Activated naive CD4-positive, alpha-beta T cell treated with anti-CD3 and anti-CD28 coated beads, Interleukin-2, amount 10 ng/mL, durations not matched to agents 7 days and 5 days (primary cell): ENCODE measurements around the gene MUC5B.
"Not testable (repeated sequence)": the region's sequence is repeated elsewhere in the genome, so short reads cannot be mapped to it uniquely, and the experiment has no call there.

ENCODE experiments used
- CTCF ChIA-PET: fragments of 350-600 bp; sonication (Branson Sonifier 250); formaldehyde crosslinking; loops from one replicate; lab custom pipeline; 2021; ENCODE audit warnings: antibody characterized with exemption; lab: Charles Lee
- DNase-seq: peaks from one replicate; pipeline ENCODE4 v3.0.0-alpha.2; 2020
- H3K27ac Mint-ChIP-seq: one replicate; pipeline ENCODE4 v1.8.0; 2021; ENCODE audit warnings: mild to moderate bottlenecking, moderate library complexity, mixed read lengths
- H3K27me3 Mint-ChIP-seq: one replicate; pipeline ENCODE4 v1.8.0; 2021; ENCODE audit warnings: mild to moderate bottlenecking, mixed read lengths
- H3K36me3 Mint-ChIP-seq: one replicate; pipeline ENCODE4 v1.8.0; 2021; ENCODE audit warnings: mixed read lengths
- H3K4me1 Mint-ChIP-seq: one replicate; pipeline ENCODE4 v1.8.0; 2021; ENCODE audit warnings: mixed read lengths
- H3K4me3 Mint-ChIP-seq: one replicate; pipeline ENCODE4 v1.8.0; 2021; ENCODE audit warnings: mild to moderate bottlenecking, moderate library complexity, mixed read lengths
- H3K9me3 Mint-ChIP-seq: one replicate; pipeline ENCODE4 v1.8.0; 2021; ENCODE audit warnings: mixed read lengths

The MUC5B gene

GRCh38 chr11:1246301-1246700 is 23.4 kb downstream of the MUC5B start:
- DNase-seq, H3K4me1 Mint-ChIP-seq, H3K4me3 Mint-ChIP-seq, CTCF ChIA-PET, H3K36me3 Mint-ChIP-seq, H3K27me3 Mint-ChIP-seq, H3K27ac Mint-ChIP-seq: not testable (repeated sequence)
- peaks cover 36% of the 10 kb centered on the region for H3K9me3 Mint-ChIP-seq

DNA sequence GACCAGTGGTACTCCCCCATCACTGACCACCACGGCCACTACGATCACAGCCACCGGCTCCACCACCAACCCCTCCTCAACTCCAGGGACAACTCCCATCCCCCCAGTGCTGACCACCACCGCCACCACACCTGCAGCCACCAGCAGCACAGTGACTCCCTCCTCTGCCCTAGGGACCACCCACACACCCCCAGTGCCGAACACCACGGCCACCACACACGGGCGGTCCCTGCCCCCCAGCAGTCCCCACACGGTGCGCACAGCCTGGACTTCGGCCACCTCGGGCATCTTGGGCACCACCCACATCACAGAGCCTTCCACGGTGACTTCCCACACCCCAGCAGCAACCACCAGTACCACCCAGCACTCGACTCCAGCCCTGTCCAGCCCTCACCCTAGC is 24.2 kb downstream of the MUC5B start:
- CTCF ChIA-PET, DNase-seq, H3K27ac Mint-ChIP-seq, H3K36me3 Mint-ChIP-seq, H3K4me1 Mint-ChIP-seq, H3K27me3 Mint-ChIP-seq, H3K4me3 Mint-ChIP-seq: not testable (repeated sequence)
- H3K9me3 Mint-ChIP-seq = peaks cover 39% of the 10 kb centered on the region

GRCh38 chr11:1248951-1249350 is 26.1 kb downstream of the MUC5B start:
- H3K4me3 Mint-ChIP-seq = not testable (repeated sequence)

DNA sequence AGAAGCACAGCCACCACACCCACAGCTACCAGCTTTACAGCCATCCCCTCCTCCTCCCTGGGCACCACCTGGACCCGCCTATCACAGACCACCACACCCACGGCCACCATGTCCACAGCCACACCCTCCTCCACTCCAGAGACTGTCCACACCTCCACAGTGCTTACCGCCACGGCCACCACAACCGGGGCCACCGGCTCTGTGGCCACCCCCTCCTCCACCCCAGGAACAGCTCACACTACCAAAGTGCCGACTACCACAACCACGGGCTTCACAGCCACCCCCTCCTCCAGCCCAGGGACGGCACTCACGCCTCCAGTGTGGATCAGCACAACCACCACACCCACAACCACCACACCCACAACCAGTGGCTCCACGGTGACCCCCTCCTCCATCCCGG is 27.5 kb downstream of the MUC5B start:
- H3K9me3 Mint-ChIP-seq = peaks cover 31% of the 10 kb centered on the region
- H3K4me3 Mint-ChIP-seq, H3K4me1 Mint-ChIP-seq, H3K27ac Mint-ChIP-seq, DNase-seq, H3K36me3 Mint-ChIP-seq, CTCF ChIA-PET, H3K27me3 Mint-ChIP-seq: not testable (repeated sequence)

More at GRCh38 chr11:1248951-1249350, 26.1 kb downstream of the MUC5B start:
- H3K36me3 Mint-ChIP-seq, CTCF ChIA-PET, H3K27me3 Mint-ChIP-seq, DNase-seq, H3K27ac Mint-ChIP-seq, H3K4me1 Mint-ChIP-seq: not testable (repeated sequence)
- peaks cover 34% of the 10 kb centered on the region for H3K9me3 Mint-ChIP-seq

GRCh38 chr11:1251236-1251770 is 28.4 kb downstream of the MUC5B start:
- H3K27me3 Mint-ChIP-seq = no peaks in the 10 kb centered on the region
- H3K4me1 Mint-ChIP-seq = no peaks in the 10 kb centered on the region
- H3K4me3 Mint-ChIP-seq = no peak overlapping the region
- DNase-seq = no peak
- CTCF ChIA-PET = no interaction called here
- H3K36me3 Mint-ChIP-seq = peaks cover 7% of the 10 kb centered on the region
- H3K9me3 Mint-ChIP-seq = peaks cover 25% of the 10 kb centered on the region
- H3K27ac Mint-ChIP-seq = no peak overlapping the region

- Mint-ChIP-seq H3K27me3 (no peaks in the 10 kb centered on the region), H3K27ac (no peak overlapping the region), H3K36me3 (peaks cover 7% of the 10 kb centered on the region), H3K4me3 (no peak overlapping the region), H3K4me1 (no peaks in the 10 kb centered on the region), H3K9me3 (peaks cover 19% of the 10 kb centered on the region)
- DNase-seq = no peak
- CTCF ChIA-PET = interaction anchor here (0.6 kb wide), 1 partner anchor 592 kb away, joined by 3 read pairs; no protein-coding TSS in a partner anchor
Measured at GRCh38 chr11:1252371-1253102, 29.7 kb downstream of the MUC5B start.

DNA sequence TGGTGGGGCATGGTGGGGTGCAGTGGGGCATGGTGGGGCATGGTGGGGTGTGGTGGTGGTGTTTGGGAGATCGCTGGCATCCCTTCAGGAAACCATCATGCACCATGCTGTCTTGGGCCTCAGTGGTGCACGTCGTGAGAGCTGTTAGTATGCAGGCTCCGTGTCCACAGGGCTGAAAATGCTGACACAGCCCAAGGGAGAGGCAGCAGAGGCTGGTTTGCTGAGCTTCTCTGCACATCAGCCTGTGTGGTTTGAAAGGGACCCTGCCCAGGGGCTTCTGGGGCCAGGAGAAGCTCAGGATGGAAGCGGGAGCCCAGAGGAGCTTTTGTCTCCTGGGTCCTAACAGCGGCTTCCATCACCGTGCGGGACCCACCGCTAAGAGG is 30.2 kb downstream of the MUC5B start:
- CTCF ChIA-PET = interaction anchor here (0.6 kb wide), 1 partner anchor 592 kb away, joined by 3 read pairs; no protein-coding TSS in a partner anchor
- H3K4me1 Mint-ChIP-seq = no peaks in the 10 kb centered on the region
- peaks cover 19% of the 10 kb centered on the region for H3K9me3 Mint-ChIP-seq
- H3K27me3 Mint-ChIP-seq = no peaks in the 10 kb centered on the region
- no peak overlapping the region for H3K4me3 Mint-ChIP-seq
- DNase-seq = no peak
- H3K27ac Mint-ChIP-seq = no peak overlapping the region
- peaks cover 7% of the 10 kb centered on the region for H3K36me3 Mint-ChIP-seq

DNA sequence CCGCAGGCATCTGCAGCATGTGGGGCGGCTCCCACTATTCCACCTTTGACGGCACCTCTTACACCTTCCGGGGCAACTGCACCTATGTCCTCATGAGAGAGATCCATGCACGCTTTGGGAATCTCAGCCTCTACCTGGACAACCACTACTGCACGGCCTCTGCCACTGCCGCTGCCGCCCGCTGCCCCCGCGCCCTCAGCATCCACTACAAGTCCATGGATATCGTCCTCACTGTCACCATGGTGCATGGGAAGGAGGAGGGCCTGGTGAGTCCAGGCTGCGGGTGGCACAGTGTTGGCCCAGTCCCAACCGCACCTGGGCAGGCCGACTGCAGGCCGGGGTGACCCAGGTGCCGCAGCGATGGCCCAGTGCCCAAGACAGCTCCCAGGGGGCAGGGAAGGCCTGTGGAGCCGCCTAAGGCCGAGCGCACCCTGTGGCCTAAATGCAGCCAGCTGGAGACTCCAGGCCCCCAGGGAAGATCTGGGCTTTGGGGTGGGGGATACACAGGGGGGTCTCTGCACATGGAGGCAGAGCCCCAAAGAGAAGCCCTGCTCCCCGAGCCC is 31.3 kb downstream of the MUC5B start:
- peaks cover 16% of the 10 kb centered on the region for H3K9me3 Mint-ChIP-seq
- no peaks in the 10 kb centered on the region for H3K27me3 Mint-ChIP-seq
- no peaks in the 10 kb centered on the region for H3K4me1 Mint-ChIP-seq
- no peak overlapping the region for H3K27ac Mint-ChIP-seq
- CTCF ChIA-PET = no interaction called here
- no peak for DNase-seq
- no peak overlapping the region for H3K4me3 Mint-ChIP-seq
- H3K36me3 Mint-ChIP-seq = peaks cover 7% of the 10 kb centered on the region

- peaks cover 7% of the 10 kb centered on the region for H3K36me3 Mint-ChIP-seq
- no peak overlapping the region for H3K4me3 Mint-ChIP-seq
- CTCF ChIA-PET = no interaction called here
- DNase-seq = no peak
- no peak overlapping the region for H3K27ac Mint-ChIP-seq
- no peaks in the 10 kb centered on the region for H3K27me3 Mint-ChIP-seq
- H3K9me3 Mint-ChIP-seq = peaks cover 16% of the 10 kb centered on the region
- H3K4me1 Mint-ChIP-seq = no peaks in the 10 kb centered on the region
Measured at GRCh38 chr11:1254733-1255132, 31.9 kb downstream of the MUC5B start.

DNA sequence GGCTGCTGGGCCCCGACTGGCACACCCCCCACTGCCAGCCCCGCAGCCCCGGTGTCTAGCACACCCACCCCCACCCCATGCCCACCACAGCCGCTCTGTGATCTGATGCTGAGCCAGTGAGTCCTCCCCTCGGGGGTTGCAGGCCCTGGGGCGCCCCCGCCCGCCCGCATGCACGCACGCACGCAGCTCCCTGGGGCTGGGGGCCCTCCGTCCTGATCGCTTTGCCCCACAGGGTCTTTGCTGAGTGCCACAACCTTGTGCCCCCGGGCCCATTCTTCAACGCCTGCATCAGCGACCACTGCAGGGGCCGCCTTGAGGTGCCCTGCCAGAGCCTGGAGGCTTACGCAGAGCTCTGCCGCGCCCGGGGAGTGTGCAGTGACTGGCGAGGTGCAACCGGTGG is 32.3 kb downstream of the MUC5B start:
- H3K27ac Mint-ChIP-seq = no peak overlapping the region
- peaks cover 16% of the 10 kb centered on the region for H3K9me3 Mint-ChIP-seq
- no peak overlapping the region for H3K4me3 Mint-ChIP-seq
- H3K4me1 Mint-ChIP-seq = no peaks in the 10 kb centered on the region
- no peak for DNase-seq
- peaks cover 7% of the 10 kb centered on the region for H3K36me3 Mint-ChIP-seq
- H3K27me3 Mint-ChIP-seq = no peaks in the 10 kb centered on the region
- CTCF ChIA-PET = no interaction called here

- peaks cover 2% of the 10 kb centered on the region for H3K36me3 Mint-ChIP-seq
- no peak overlapping the region for H3K4me3 Mint-ChIP-seq
- H3K27ac Mint-ChIP-seq = no peak overlapping the region
- DNase-seq = no peak
- no peaks in the 10 kb centered on the region for H3K4me1 Mint-ChIP-seq
- CTCF ChIA-PET = no interaction called here
- H3K9me3 Mint-ChIP-seq = peaks cover 7% of the 10 kb centered on the region
- no peaks in the 10 kb centered on the region for H3K27me3 Mint-ChIP-seq
Measured at GRCh38 chr11:1256257-1257045, 33.6 kb downstream of the MUC5B start.

GRCh38 chr11:1257366-1257765 is 34.5 kb downstream of the MUC5B start:
- CTCF ChIA-PET = no interaction called here
- H3K27ac Mint-ChIP-seq = no peak overlapping the region
- no peaks in the 10 kb centered on the region for H3K9me3 Mint-ChIP-seq
- DNase-seq = no peak
- H3K4me3 Mint-ChIP-seq = no peak overlapping the region
- peaks cover 5% of the 10 kb centered on the region for H3K4me1 Mint-ChIP-seq
- no peaks in the 10 kb centered on the region for H3K27me3 Mint-ChIP-seq
- no peaks in the 10 kb centered on the region for H3K36me3 Mint-ChIP-seq

DNA sequence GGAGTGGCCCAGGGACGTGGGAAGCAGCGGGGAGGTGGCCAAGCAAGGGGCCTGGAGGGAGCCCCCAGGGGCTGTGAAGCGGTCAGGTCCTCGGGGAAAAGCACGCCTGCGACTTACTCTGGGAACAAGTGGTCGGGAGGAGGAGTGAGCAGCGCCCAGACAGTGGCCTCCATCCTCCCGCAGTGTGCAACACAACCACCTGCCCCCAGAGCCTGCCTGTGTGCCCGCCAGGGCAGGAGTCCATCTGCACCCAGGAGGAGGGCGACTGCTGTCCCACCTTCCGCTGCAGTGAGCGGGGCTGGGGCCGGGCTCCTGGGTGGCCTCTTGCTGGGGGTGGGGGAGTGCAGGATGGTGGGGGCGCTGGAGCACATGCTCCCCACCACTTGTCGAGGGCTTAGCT is 35.0 kb downstream of the MUC5B start:
- peaks cover 9% of the 10 kb centered on the region for H3K4me1 Mint-ChIP-seq
- CTCF ChIA-PET = no interaction called here
- H3K36me3 Mint-ChIP-seq = no peaks in the 10 kb centered on the region
- H3K27me3 Mint-ChIP-seq = no peaks in the 10 kb centered on the region
- no peak for DNase-seq
- H3K9me3 Mint-ChIP-seq = no peaks in the 10 kb centered on the region
- no peak overlapping the region for H3K27ac Mint-ChIP-seq
- H3K4me3 Mint-ChIP-seq = no peak overlapping the region

DNA sequence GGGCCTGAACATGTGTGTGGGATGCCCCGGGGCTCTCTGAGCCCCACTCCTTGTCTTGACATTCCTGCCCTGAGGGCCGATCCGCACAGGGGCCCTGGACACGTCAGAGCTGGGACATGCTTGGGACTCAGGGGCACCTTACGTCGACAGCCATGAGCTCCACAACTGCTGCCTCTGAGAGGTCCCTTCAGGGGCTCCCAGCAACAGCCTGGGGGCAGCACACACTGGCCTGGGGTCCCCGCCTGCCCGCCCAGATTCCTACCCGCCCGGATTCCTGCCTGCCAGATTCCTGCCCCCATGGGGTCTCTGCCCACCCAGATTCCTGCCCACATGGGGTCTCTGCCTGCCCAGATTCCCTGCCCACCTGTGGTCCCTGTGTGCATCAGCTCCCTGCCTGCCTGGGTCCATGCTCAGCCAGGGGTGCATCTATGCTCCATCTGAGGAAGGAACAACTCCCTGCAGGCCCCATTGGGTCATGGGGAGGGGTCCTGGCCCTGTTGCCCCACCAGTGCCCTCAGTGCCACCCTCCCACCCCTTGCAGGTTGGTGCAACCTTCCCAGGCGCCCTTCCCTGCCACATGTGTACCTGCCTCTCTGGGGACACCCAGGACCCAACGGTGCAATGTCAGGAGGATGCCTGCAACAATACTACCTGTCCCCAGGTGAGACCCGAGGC is 35.7 kb downstream of the MUC5B start:
- Mint-ChIP-seq H3K4me1 (peaks cover 13% of the 10 kb centered on the region), H3K27ac (no peak overlapping the region), H3K36me3 (no peaks in the 10 kb centered on the region), H3K9me3 (no peaks in the 10 kb centered on the region), H3K4me3 (no peak overlapping the region), H3K27me3 (no peaks in the 10 kb centered on the region)
- DNase-seq = no peak
- CTCF ChIA-PET = no interaction called here
